Measurements from ENCODE around the gene SYT17. TPM values are rescaled to one million over a fixed set of nuclear protein-coding genes. Genes with fewer than 3 reads are reported as not detected.

Gene SYT17
- total and polyA plus RNA-seq, 10 of the 15 experiments (the other 5 are each of a cell fraction or from before 2014, with no cell fraction given), result 3.7 to 12.3 (median 5.0) TPM

DNA sequence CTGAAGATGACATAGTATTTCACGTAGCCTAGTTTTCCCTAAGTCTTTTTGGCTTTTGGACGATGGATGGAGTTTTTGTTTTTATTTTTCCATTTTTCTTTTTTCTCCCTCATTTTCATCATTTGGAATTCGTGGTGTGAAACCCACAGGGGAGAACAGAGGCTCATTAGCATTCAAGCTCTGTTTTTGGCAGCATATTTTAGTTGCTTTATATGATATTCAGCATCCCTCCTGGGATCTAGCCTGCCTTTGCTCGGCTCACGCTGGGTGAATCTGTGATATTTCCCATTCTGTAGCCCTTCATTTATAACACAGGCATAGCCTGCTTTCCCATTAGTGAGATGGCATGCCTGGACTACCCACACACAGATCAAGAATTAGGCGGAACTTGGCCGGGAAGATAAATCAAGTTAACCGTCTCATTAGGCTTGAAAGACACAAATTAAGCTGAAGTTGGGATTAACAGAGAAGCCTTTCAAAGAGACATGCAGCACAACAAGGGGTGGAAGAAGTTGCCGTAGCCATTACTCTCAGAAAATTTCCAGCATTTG, 97.4 kb downstream of the SYT17 start:
- 62% methylated on average over 9 of the region's 9 CpGs for WGBS (ENCODE audit: insufficient coverage, insufficient replicate concordance, low lambda C conversion rate, missing lambda C conversion rate)
- no peak overlapping the region for H3K4me3 ChIP-seq
- ChIA-PET CTCF (no interaction called here), SMC1A (ENCODE audit: uncharacterized antibody, unreplicated experiment) (interaction anchor here (0.5 to 1.1 kb wide), 4 partner anchors 13 to 205 kb away, joined by 3 read pairs; no protein-coding TSS in a partner anchor), POLR2A (no interaction called here), RAD21 (ENCODE audit: unreplicated experiment) (no interaction called here)
- BruUV-seq (replicated peaks), result no TSS peak
- no peak overlapping the region for H3K27ac ChIP-seq (ENCODE audit: control insufficient read depth, insufficient read depth)
- no peak overlapping the region for H2AFZ ChIP-seq (ENCODE audit: control insufficient read depth, low read depth, low read length)
- no peaks in the 10 kb centered on the region for H3K36me3 ChIP-seq (ENCODE audit: control insufficient read depth in 2 of 2, insufficient read depth in 2 of 2, low read length in 1 of 2)
- intact Hi-C loops (cut with micrococcal nuclease; ENCODE audit: unreplicated experiment) (no loop called here), in situ Hi-C loops (cut with MboI) (no loop called here)
- no peak overlapping the region for H3K9ac ChIP-seq (ENCODE audit: control insufficient read depth, insufficient read depth, low read length)
- DNase-seq (ENCODE audit: low read depth, low spot score) (no peak), ATAC-seq (no peak), FAIRE-seq (no peak)
- no peak overlapping the region for H3K4me2 ChIP-seq (ENCODE audit: control insufficient read depth, insufficient read depth)
- H3K4me1 ChIP-seq (ENCODE audit: control insufficient read depth, insufficient read depth, low read length), result no peaks in the 10 kb centered on the region
- no peaks in the 10 kb centered on the region for H4K20me1 ChIP-seq (ENCODE audit: control insufficient read depth, insufficient read depth)
- no peaks in the 10 kb centered on the region for H3K79me2 ChIP-seq (ENCODE audit: control insufficient read depth, insufficient read depth, low read length)
- peaks cover 6% of the 10 kb centered on the region; the same call in 2 of the 3 replicates for H3K9me3 ChIP-seq (replicated peaks; ENCODE audit: control insufficient read depth, insufficient read depth, low read length)
- H3K27me3 ChIP-seq (replicated peaks in 1 of 2; ENCODE audit: control insufficient read depth in 2 of 2, insufficient read depth in 2 of 2, low read length in 1 of 2), result no peaks in the 10 kb centered on the region
- no peak for TF ChIP-seq IKZF2 (IDR thresholded peaks at IDR 0.05)
- TF ChIP-seq HCFC1 (IDR thresholded peaks at IDR 0.05; ENCODE audit: low read length), result no peak
- TF ChIP-seq EGR1 (IDR thresholded peaks at IDR 0.05; ENCODE audit: borderline replicate concordance in 1 of 2, low read depth in 2 of 2, low read length in 2 of 2), result no peak
- no peak for TF ChIP-seq EED (IDR thresholded peaks at IDR 0.05; ENCODE audit: low read depth)
- TF ChIP-seq, protein P1, sequence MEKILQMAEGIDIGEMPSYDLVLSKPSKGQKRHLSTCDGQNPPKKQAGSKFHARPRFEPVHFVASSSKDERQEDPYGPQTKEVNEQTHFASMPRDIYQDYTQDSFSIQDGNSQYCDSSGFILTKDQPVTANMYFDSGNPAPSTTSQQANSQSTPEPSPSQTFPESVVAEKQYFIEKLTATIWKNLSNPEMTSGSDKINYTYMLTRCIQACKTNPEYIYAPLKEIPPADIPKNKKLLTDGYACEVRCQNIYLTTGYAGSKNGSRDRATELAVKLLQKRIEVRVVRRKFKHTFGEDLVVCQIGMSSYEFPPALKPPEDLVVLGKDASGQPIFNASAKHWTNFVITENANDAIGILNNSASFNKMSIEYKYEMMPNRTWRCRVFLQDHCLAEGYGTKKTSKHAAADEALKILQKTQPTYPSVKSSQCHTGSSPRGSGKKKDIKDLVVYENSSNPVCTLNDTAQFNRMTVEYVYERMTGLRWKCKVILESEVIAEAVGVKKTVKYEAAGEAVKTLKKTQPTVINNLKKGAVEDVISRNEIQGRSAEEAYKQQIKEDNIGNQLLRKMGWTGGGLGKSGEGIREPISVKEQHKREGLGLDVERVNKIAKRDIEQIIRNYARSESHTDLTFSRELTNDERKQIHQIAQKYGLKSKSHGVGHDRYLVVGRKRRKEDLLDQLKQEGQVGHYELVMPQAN (conservative IDR thresholded peaks at IDR 0.05), result no peak
- TF ChIP-seq POLR2AphosphoS2 (IDR thresholded peaks at IDR 0.05; ENCODE audit: low read depth, low read length), result no peak
- no peak for TF ChIP-seq ZNF384 (IDR thresholded peaks at IDR 0.05; ENCODE audit: borderline replicate concordance, low read depth, low read length)
- no peak for TF ChIP-seq NBN (IDR thresholded peaks at IDR 0.05)
- TF ChIP-seq SUPT20H (IDR thresholded peaks at IDR 0.05; ENCODE audit: borderline replicate concordance, control insufficient read depth, low read depth, low read length), result no peak
- TF ChIP-seq HDGF (IDR thresholded peaks at IDR 0.05), result no peak
- TF ChIP-seq CBX5 (IDR thresholded peaks at IDR 0.05; ENCODE audit: low read depth), result no peak
- TF ChIP-seq, protein P2, sequence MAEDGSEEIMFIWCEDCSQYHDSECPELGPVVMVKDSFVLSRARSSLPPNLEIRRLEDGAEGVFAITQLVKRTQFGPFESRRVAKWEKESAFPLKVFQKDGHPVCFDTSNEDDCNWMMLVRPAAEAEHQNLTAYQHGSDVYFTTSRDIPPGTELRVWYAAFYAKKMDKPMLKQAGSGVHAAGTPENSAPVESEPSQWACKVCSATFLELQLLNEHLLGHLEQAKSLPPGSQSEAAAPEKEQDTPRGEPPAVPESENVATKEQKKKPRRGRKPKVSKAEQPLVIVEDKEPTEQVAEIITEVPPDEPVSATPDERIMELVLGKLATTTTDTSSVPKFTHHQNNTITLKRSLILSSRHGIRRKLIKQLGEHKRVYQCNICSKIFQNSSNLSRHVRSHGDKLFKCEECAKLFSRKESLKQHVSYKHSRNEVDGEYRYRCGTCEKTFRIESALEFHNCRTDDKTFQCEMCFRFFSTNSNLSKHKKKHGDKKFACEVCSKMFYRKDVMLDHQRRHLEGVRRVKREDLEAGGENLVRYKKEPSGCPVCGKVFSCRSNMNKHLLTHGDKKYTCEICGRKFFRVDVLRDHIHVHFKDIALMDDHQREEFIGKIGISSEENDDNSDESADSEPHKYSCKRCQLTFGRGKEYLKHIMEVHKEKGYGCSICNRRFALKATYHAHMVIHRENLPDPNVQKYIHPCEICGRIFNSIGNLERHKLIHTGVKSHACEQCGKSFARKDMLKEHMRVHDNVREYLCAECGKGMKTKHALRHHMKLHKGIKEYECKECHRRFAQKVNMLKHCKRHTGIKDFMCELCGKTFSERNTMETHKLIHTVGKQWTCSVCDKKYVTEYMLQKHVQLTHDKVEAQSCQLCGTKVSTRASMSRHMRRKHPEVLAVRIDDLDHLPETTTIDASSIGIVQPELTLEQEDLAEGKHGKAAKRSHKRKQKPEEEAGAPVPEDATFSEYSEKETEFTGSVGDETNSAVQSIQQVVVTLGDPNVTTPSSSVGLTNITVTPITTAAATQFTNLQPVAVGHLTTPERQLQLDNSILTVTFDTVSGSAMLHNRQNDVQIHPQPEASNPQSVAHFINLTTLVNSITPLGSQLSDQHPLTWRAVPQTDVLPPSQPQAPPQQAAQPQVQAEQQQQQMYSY (CRISPR knock-in tag; IDR thresholded peaks at IDR 0.05), result no peak
- TF ChIP-seq NR2F1 (conservative IDR thresholded peaks at IDR 0.05), result no peak
- TF ChIP-seq, protein P3, sequence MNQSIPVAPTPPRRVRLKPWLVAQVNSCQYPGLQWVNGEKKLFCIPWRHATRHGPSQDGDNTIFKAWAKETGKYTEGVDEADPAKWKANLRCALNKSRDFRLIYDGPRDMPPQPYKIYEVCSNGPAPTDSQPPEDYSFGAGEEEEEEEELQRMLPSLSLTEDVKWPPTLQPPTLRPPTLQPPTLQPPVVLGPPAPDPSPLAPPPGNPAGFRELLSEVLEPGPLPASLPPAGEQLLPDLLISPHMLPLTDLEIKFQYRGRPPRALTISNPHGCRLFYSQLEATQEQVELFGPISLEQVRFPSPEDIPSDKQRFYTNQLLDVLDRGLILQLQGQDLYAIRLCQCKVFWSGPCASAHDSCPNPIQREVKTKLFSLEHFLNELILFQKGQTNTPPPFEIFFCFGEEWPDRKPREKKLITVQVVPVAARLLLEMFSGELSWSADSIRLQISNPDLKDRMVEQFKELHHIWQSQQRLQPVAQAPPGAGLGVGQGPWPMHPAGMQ (IDR thresholded peaks at IDR 0.05; ENCODE audit: borderline replicate concordance), result no peak
- TF ChIP-seq ATF7 (IDR thresholded peaks at IDR 0.05; ENCODE audit: low read depth), result no peak
- TF ChIP-seq, protein P4, sequence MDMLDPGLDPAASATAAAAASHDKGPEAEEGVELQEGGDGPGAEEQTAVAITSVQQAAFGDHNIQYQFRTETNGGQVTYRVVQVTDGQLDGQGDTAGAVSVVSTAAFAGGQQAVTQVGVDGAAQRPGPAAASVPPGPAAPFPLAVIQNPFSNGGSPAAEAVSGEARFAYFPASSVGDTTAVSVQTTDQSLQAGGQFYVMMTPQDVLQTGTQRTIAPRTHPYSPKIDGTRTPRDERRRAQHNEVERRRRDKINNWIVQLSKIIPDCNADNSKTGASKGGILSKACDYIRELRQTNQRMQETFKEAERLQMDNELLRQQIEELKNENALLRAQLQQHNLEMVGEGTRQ (IDR thresholded peaks at IDR 0.05; ENCODE audit: borderline replicate concordance, low read depth, low read length), result no peak
- no peak for TF ChIP-seq MEF2A (IDR thresholded peaks at IDR 0.05; ENCODE audit: insufficient read depth, low read depth, low read length)

Measured in GM12878 (cell line).